ENCODE results near the gene CLIC3.

- TF ChIP-seq CTCF (IDR thresholded peaks at IDR 0.05) (no peak), POLR2A (IDR thresholded peaks at IDR 0.05) (no peak)
Measured at GRCh38 chr9:137013571-137013940, 17.2 kb upstream of the CLIC3 start.
